Caco-2 (cell line): ENCODE results near the gene GNB1. TPM values are rescaled to one million over a fixed set of nuclear protein-coding genes. Genes with fewer than 3 reads are reported as not detected.

ENCODE experiments used
- BruUV-seq: library from RNA; stranded (reverse); fragments of 400-500 nt; replicated peaks from 2 replicates; lab custom pipeline; 2021; lab: Mats Ljungman, UMichigan
- CTCF ChIA-PET: fragments of 300-600 bp; sonication (Branson Sonifier 250); formaldehyde crosslinking; loops from one replicate; lab custom pipeline; 2022; ENCODE audit warnings: antibody characterized with exemption; lab: Charles Lee
- POLR2A ChIA-PET: fragments of 300-600 bp; sonication (Branson Sonifier 250); formaldehyde crosslinking; loops from one replicate; lab custom pipeline; 2022; ENCODE audit warnings: antibody characterized with exemption; lab: Charles Lee
- DNase-seq, 2 experiments: peaks; one replicate each; pipeline versions ENCODE4 v3.0.0 to v3.0.0-alpha.2; 2020 to 2022
- H3K27me3 ChIP-seq: replicated peaks from 2 replicates; pipeline ENCODE4 v1.6.0; 2011; ENCODE audit warnings: low read length; ENCODE audit not compliant: control insufficient read depth, insufficient read depth
- H3K36me3 ChIP-seq: 2 replicates; pipeline ENCODE4 v1.5.1; 2011; ENCODE audit warnings: low read length; ENCODE audit not compliant: control insufficient read depth, insufficient read depth
- H3K4me1 ChIP-seq: fragments of 250-450 bp; sonication (Bioruptor Pico); 2 replicates; pipeline ENCODE4 v1.5.1; 2020; ENCODE audit warnings: mild to moderate bottlenecking
- H3K4me3 ChIP-seq: 2 replicates; pipeline ENCODE4 v1.5.1; 2011; ENCODE audit warnings: low read depth, mild to moderate bottlenecking, control low read depth, low read length
- H3K9me3 ChIP-seq: fragments of 250-450 bp; sonication (Bioruptor Pico); 2 replicates; pipeline ENCODE4 v1.5.1; 2020; ENCODE audit warnings: mild to moderate bottlenecking, moderate library complexity
- H3K27ac Mint-ChIP-seq: one replicate; pipeline ENCODE4 v1.8.0; 2022; ENCODE audit warnings: mixed read lengths; ENCODE audit not compliant: unreplicated experiment
- H3K27me3 Mint-ChIP-seq: one replicate; pipeline ENCODE4 v1.8.0; 2022; ENCODE audit warnings: mixed read lengths; ENCODE audit not compliant: insufficient read depth, unreplicated experiment
- H3K36me3 Mint-ChIP-seq: one replicate; pipeline ENCODE4 v1.8.0; 2022; ENCODE audit warnings: mild to moderate bottlenecking, mixed read lengths; ENCODE audit not compliant: insufficient read depth, unreplicated experiment
- H3K4me1 Mint-ChIP-seq: one replicate; pipeline ENCODE4 v1.8.0; 2022; ENCODE audit warnings: low read depth, mixed read lengths; ENCODE audit not compliant: unreplicated experiment
- H3K4me3 Mint-ChIP-seq: one replicate; pipeline ENCODE4 v1.8.0; 2022; ENCODE audit warnings: mild to moderate bottlenecking, moderate library complexity, mixed read lengths; ENCODE audit not compliant: unreplicated experiment
- H3K9me3 Mint-ChIP-seq: one replicate; pipeline ENCODE4 v1.8.0; 2022; ENCODE audit warnings: mixed read lengths; ENCODE audit not compliant: unreplicated experiment
- intact Hi-C: fragments of 100-400 bp; cut with micrococcal nuclease; formaldehyde crosslinking; loops from one replicate; pipeline ENCODE4 v1.10.0; 2022; ENCODE audit not compliant: unreplicated experiment
- total RNA-seq: library from RNA; stranded (reverse); gene quantifications from 2 replicates; pipeline ENCODE4 v1.2.3, GENCODE V29; 2022
- TF ChIP-seq, protein P1 (sequence below), 2 experiments: fragments of 200-600 bp in 1 of 2; IDR thresholded peaks; 1 replicate in 1 of 2; 2 replicates in 1 of 2; pipeline versions ENCODE4 v1.5.1 to v1.8.0; 2011 to 2022; ENCODE audit warnings: antibody characterized with exemption in 1 of 2, control low read depth in 1 of 2, inconsistent platforms in 1 of 2, low read depth in 1 of 2, low read length in 1 of 2, mild to moderate bottlenecking in 1 of 2, moderate library complexity in 1 of 2; ENCODE audit not compliant: insufficient read depth in 1 of 2, severe bottlenecking in 1 of 2, unreplicated experiment in 1 of 2

Gene GNB1
- total RNA-seq, 1 experiment from 2014 or later = 301 TPM

- TF ChIP-seq, protein P1, sequence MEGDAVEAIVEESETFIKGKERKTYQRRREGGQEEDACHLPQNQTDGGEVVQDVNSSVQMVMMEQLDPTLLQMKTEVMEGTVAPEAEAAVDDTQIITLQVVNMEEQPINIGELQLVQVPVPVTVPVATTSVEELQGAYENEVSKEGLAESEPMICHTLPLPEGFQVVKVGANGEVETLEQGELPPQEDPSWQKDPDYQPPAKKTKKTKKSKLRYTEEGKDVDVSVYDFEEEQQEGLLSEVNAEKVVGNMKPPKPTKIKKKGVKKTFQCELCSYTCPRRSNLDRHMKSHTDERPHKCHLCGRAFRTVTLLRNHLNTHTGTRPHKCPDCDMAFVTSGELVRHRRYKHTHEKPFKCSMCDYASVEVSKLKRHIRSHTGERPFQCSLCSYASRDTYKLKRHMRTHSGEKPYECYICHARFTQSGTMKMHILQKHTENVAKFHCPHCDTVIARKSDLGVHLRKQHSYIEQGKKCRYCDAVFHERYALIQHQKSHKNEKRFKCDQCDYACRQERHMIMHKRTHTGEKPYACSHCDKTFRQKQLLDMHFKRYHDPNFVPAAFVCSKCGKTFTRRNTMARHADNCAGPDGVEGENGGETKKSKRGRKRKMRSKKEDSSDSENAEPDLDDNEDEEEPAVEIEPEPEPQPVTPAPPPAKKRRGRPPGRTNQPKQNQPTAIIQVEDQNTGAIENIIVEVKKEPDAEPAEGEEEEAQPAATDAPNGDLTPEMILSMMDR (IDR thresholded peaks at IDR 0.05; ENCODE audit: insufficient read depth in 1 of 2, low read depth in 1 of 2, low read length in 1 of 2, severe bottlenecking in 1 of 2, unreplicated experiment in 1 of 2) = no peak
- Histone ChIP-seq H3K4me1 (peaks cover 10% of the 10 kb centered on the region; the same call in 1 of the 2 replicates), H3K27me3 (no peaks in the 10 kb centered on the region), H3K36me3 (no peaks in the 10 kb centered on the region), H3K9me3 (no peaks in the 10 kb centered on the region), H3K4me3 (no peak overlapping the region)
- no peaks in the 10 kb centered on the region for H3K36me3 Mint-ChIP-seq
- CTCF ChIA-PET = no interaction called here
- no peak for DNase-seq
- no peak overlapping the region for H3K27ac Mint-ChIP-seq
- BruUV-seq = no TSS peak
- no peaks in the 10 kb centered on the region for H3K9me3 Mint-ChIP-seq
- H3K4me1 Mint-ChIP-seq = no peaks in the 10 kb centered on the region
- no peaks in the 10 kb centered on the region for H3K27me3 Mint-ChIP-seq
- no peak overlapping the region for H3K4me3 Mint-ChIP-seq
- POLR2A ChIA-PET = no interaction called here
- intact Hi-C loops = no loop called here
Measured at GRCh38 chr1:1925437-1926345, 34.8 kb upstream of the GNB1 start.

DNA sequence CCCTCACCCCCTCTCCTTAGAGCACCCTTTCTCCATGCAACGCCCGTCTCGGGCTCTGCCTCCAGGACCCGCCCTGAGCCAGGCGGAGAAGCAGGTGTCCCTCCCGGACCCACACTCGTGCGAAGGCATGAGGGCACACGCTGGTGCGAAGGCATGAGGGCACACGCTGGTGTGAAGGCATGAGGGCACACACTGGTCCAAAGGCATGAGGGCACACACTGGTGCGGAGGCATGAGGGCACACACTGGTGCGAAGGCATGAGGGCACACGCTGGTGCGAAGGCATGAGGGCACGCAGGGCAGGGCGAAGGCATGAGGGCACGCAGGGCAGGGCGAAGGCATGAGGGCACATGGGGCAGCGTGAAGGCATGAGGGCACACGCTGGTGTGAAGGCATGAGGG, 34.0 kb upstream of the GNB1 start:
- ChIA-PET POLR2A (no interaction called here), CTCF (no interaction called here)
- H3K4me3 Mint-ChIP-seq = no peak overlapping the region
- no peaks in the 10 kb centered on the region for H3K27me3 ChIP-seq
- H3K27ac Mint-ChIP-seq = no peak overlapping the region
- TF ChIP-seq, protein P1 (IDR thresholded peaks at IDR 0.05; ENCODE audit: insufficient read depth in 1 of 2, low read depth in 1 of 2, low read length in 1 of 2, severe bottlenecking in 1 of 2, unreplicated experiment in 1 of 2) = no peak
- H3K4me1 ChIP-seq = peaks cover 10% of the 10 kb centered on the region; the same call in 1 of the 2 replicates
- intact Hi-C loops = no loop called here
- no peaks in the 10 kb centered on the region for H3K36me3 Mint-ChIP-seq
- H3K4me3 ChIP-seq = no peak overlapping the region
- H3K9me3 Mint-ChIP-seq = no peaks in the 10 kb centered on the region
- BruUV-seq = no TSS peak
- no peak for DNase-seq
- no peaks in the 10 kb centered on the region for H3K9me3 ChIP-seq
- H3K27me3 Mint-ChIP-seq = no peaks in the 10 kb centered on the region
- H3K36me3 ChIP-seq = no peaks in the 10 kb centered on the region
- no peaks in the 10 kb centered on the region for H3K4me1 Mint-ChIP-seq

- H3K27me3 ChIP-seq = no peaks in the 10 kb centered on the region
- H3K27ac Mint-ChIP-seq = no peak overlapping the region
- TF ChIP-seq, protein P1 (IDR thresholded peaks at IDR 0.05; ENCODE audit: insufficient read depth in 1 of 2, low read depth in 1 of 2, low read length in 1 of 2, severe bottlenecking in 1 of 2, unreplicated experiment in 1 of 2) = no peak
- DNase-seq = no peak
- H3K9me3 Mint-ChIP-seq = no peaks in the 10 kb centered on the region
- H3K4me3 ChIP-seq = no peak overlapping the region
- no peaks in the 10 kb centered on the region for H3K36me3 ChIP-seq
- no peaks in the 10 kb centered on the region for H3K4me1 Mint-ChIP-seq
- no peak overlapping the region for H3K4me3 Mint-ChIP-seq
- ChIA-PET CTCF (no interaction called here), POLR2A (no interaction called here)
- no peaks in the 10 kb centered on the region for H3K27me3 Mint-ChIP-seq
- peaks cover 4% of the 10 kb centered on the region for H3K36me3 Mint-ChIP-seq
- intact Hi-C loops = no loop called here
- H3K9me3 ChIP-seq = no peaks in the 10 kb centered on the region
- H3K4me1 ChIP-seq = peaks cover 10% of the 10 kb centered on the region; the same call in 1 of the 2 replicates
- no TSS peak for BruUV-seq
Measured at GRCh38 chr1:1924386-1924785, 33.5 kb upstream of the GNB1 start.
